ENCODE data around the gene MFSD8.

GRCh38 chr4:127916512-127916911 is 48.5 kb downstream of the MFSD8 start:
- TF ChIP-seq POLR2AphosphoS5 (IDR thresholded peaks at IDR 0.05), result no peak
- no peak for TF ChIP-seq CTCF (IDR thresholded peaks at IDR 0.05)
- TF ChIP-seq POLR2A (IDR thresholded peaks at IDR 0.05; ENCODE audit: low read depth), result no peak
